Measurements from ENCODE around the gene RIMS3.

RIMS3 gene

DNA sequence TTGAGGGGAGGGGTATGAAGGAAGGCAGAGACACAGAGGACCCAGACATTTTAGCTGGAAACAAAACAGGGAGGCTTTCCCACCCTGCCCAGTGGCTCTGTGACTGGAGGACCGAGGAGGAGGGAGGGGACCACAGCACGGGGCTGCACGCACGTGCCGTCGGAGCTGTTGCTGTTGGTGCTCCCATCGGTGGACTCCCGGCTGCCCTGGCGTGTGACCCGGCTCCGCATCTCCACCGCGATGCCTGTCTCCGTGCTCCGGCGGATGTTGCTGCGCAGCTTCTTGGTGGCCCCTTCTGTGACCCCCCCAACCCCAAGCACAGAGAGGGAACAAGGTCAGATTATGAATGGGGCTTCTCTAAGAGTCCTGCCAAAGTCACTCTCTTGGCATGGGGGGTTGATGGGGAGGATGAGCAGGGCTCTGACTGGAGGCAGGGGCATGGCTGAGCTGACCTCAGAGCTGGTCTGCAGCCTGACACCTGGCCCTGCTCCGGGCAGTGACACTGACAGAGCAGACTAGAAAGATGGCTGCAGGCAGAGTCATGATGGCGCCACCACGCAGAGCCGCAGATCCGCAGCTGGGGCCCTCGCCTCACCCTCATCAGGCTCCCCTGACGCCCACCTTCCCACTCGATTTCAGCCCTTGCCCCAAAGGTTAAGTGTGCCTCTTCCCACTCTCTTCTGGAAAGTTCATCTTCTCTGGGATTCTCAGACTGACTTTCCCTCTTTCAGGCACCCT, 29.6 kb downstream of the RIMS3 start:
- no peak for TF ChIP-seq EZH2phosphoT487 (IDR thresholded peaks at IDR 0.05; ENCODE audit: low read depth)
- TF ChIP-seq, protein P1, sequence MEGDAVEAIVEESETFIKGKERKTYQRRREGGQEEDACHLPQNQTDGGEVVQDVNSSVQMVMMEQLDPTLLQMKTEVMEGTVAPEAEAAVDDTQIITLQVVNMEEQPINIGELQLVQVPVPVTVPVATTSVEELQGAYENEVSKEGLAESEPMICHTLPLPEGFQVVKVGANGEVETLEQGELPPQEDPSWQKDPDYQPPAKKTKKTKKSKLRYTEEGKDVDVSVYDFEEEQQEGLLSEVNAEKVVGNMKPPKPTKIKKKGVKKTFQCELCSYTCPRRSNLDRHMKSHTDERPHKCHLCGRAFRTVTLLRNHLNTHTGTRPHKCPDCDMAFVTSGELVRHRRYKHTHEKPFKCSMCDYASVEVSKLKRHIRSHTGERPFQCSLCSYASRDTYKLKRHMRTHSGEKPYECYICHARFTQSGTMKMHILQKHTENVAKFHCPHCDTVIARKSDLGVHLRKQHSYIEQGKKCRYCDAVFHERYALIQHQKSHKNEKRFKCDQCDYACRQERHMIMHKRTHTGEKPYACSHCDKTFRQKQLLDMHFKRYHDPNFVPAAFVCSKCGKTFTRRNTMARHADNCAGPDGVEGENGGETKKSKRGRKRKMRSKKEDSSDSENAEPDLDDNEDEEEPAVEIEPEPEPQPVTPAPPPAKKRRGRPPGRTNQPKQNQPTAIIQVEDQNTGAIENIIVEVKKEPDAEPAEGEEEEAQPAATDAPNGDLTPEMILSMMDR (IDR thresholded peaks at IDR 0.05; ENCODE audit: low read depth, low read length) = no peak
- H3K4me1 ChIP-seq (ENCODE audit: low read length) = peaks cover 28% of the 10 kb centered on the region
- no peak overlapping the region for H3K9ac ChIP-seq (ENCODE audit: low read length)
- no peaks in the 10 kb centered on the region for H3K27me3 ChIP-seq (ENCODE audit: low read depth, low read length)
- no peaks in the 10 kb centered on the region for H4K20me1 ChIP-seq (ENCODE audit: insufficient read depth, low read length)
- H2AFZ ChIP-seq (ENCODE audit: low read depth, low read length) = no peak overlapping the region
- H3K4me3 ChIP-seq (ENCODE audit: low read length) = no peak overlapping the region
- H3K4me2 ChIP-seq (ENCODE audit: low read length) = no peak overlapping the region
- no peaks in the 10 kb centered on the region for H3K79me2 ChIP-seq (ENCODE audit: low read length)
- H3K9me3 ChIP-seq (ENCODE audit: insufficient read depth, low read length) = no peaks in the 10 kb centered on the region
- H3K27ac ChIP-seq (ENCODE audit: low read length) = no peak overlapping the region
- H3K36me3 ChIP-seq (replicated peaks; ENCODE audit: low read depth, low read length) = no peaks in the 10 kb centered on the region

DNA sequence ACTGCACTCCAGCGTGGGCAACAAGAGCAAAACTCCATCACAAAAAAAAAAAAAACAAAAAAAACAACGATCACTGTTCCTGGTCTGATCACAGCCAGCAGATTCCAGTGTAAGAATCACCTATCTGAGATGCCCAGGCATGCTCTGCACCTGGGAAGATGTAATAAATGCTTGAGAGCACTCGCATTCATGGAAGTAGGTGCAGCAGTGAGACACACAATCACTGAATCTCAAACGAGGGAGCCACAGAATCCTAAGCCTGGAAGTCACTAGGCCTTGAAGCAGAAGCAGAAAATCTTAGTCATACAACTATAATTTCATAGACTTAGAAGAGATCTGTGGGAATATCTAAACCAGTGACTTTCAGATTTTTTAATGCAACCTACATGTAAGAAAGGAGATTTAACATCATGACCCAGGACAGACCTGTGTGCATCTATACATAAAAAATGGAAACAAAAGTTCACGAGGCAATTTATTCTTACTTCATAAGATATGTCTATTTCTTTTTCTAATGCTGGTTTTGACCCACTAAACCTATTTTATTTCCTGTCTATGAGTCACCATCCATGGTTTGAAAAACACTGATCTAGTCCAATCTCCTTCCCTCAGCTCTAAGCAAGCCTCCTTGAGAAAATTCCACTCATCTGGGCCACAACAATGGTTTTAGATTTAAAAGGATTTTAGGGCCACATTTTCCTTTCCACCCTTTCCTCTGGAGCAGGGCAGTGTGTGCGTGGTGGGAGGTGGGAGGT, 30.4 kb downstream of the RIMS3 start:
- Histone ChIP-seq H3K36me3 (replicated peaks; ENCODE audit: low read depth, low read length) (no peaks in the 10 kb centered on the region), H3K27me3 (ENCODE audit: low read depth, low read length) (no peaks in the 10 kb centered on the region), H3K4me2 (ENCODE audit: low read length) (no peak overlapping the region), H3K27ac (ENCODE audit: low read length) (no peak overlapping the region), H3K79me2 (ENCODE audit: low read length) (no peaks in the 10 kb centered on the region), H3K4me1 (ENCODE audit: low read length) (peaks cover 35% of the 10 kb centered on the region), H4K20me1 (ENCODE audit: insufficient read depth, low read length) (no peaks in the 10 kb centered on the region), H3K4me3 (ENCODE audit: low read length) (no peak overlapping the region), H2AFZ (ENCODE audit: low read depth, low read length) (no peak overlapping the region), H3K9me3 (ENCODE audit: insufficient read depth, low read length) (no peaks in the 10 kb centered on the region), H3K9ac (ENCODE audit: low read length) (no peak overlapping the region)
- TF ChIP-seq EZH2phosphoT487 (IDR thresholded peaks at IDR 0.05; ENCODE audit: low read depth) = no peak
- TF ChIP-seq, protein P1 (IDR thresholded peaks at IDR 0.05; ENCODE audit: low read depth, low read length) = no peak

DNA sequence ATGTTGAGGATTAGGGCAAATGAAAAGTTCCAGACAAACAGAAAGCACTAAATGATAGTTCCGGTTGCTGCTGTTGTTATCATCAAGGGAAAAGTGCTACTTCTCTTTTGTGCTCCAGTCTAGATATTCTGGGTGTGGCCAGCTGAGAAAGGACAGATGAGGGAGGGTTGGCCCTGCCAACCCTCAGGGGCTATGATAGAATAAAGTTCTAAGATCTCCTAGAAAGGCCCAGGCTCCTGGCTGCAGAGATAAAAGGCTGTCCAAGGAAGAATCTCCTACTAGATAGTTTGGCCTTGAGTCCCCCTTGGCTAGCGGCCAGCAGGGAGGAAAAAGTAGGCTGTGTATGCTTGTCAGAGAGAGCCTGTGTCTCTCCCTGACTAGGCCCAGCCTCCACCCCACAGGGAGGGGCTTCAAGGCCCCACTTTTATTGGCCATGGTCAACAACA, 31.5 kb downstream of the RIMS3 start:
- Histone ChIP-seq H3K27me3 (ENCODE audit: low read depth, low read length) (no peaks in the 10 kb centered on the region), H2AFZ (ENCODE audit: low read depth, low read length) (no peak overlapping the region), H3K9ac (ENCODE audit: low read length) (no peak overlapping the region), H3K4me1 (ENCODE audit: low read length) (peaks cover 44% of the 10 kb centered on the region), H3K4me2 (ENCODE audit: low read length) (peak overlapping the region; percentile 16), H4K20me1 (ENCODE audit: insufficient read depth, low read length) (no peaks in the 10 kb centered on the region), H3K79me2 (ENCODE audit: low read length) (no peaks in the 10 kb centered on the region), H3K36me3 (replicated peaks; ENCODE audit: low read depth, low read length) (no peaks in the 10 kb centered on the region), H3K27ac (ENCODE audit: low read length) (no peak overlapping the region), H3K4me3 (ENCODE audit: low read length) (no peak overlapping the region), H3K9me3 (ENCODE audit: insufficient read depth, low read length) (no peaks in the 10 kb centered on the region)
- TF ChIP-seq EZH2phosphoT487 (IDR thresholded peaks at IDR 0.05; ENCODE audit: low read depth) = no peak
- TF ChIP-seq, protein P1 (IDR thresholded peaks at IDR 0.05; ENCODE audit: low read depth, low read length) = no peak

DNA sequence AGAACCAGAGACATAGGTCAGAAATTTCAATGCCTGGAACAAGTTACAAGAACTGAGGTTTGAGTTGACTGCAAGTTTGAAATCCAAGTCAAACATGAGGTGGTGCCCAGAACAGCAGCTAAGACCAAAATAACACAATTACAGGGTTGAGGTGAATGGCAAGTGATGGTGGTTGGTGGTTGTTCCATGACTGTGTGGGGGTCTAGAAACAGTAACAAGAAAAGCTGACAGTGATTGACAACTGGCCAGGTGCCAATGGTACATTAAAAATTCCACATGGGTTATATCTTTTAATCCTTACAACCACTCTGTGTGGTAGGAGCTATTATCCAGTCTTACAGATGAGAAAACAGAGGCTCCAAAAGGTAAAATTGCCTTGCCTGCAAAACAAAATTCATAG, 32.0 kb downstream of the RIMS3 start:
- no peak overlapping the region for H2AFZ ChIP-seq (ENCODE audit: low read depth, low read length)
- H3K4me1 ChIP-seq (ENCODE audit: low read length) = peaks cover 49% of the 10 kb centered on the region
- no peak overlapping the region for H3K9ac ChIP-seq (ENCODE audit: low read length)
- no peaks in the 10 kb centered on the region for H4K20me1 ChIP-seq (ENCODE audit: insufficient read depth, low read length)
- H3K79me2 ChIP-seq (ENCODE audit: low read length) = no peaks in the 10 kb centered on the region
- H3K4me2 ChIP-seq (ENCODE audit: low read length) = peak overlapping the region; percentile 16
- H3K4me3 ChIP-seq (ENCODE audit: low read length) = no peak overlapping the region
- no peak for TF ChIP-seq EZH2phosphoT487 (IDR thresholded peaks at IDR 0.05; ENCODE audit: low read depth)
- TF ChIP-seq, protein P1 (IDR thresholded peaks at IDR 0.05; ENCODE audit: low read depth, low read length) = no peak
- H3K27ac ChIP-seq (ENCODE audit: low read length) = no peak overlapping the region
- H3K36me3 ChIP-seq (replicated peaks; ENCODE audit: low read depth, low read length) = no peaks in the 10 kb centered on the region
- no peaks in the 10 kb centered on the region for H3K27me3 ChIP-seq (ENCODE audit: low read depth, low read length)
- no peaks in the 10 kb centered on the region for H3K9me3 ChIP-seq (ENCODE audit: insufficient read depth, low read length)
